C4-2B (cell line): Measurements from ENCODE around the gene HPDL.

Source experiments
- ZFX ChIP-seq: fragments of 450-650 bp; IDR thresholded peaks from 2 replicates; pipeline ENCODE4 v1.6.1; 2017
- TF ChIP-seq, protein P1 (sequence below): fragments of 450-650 bp; conservative IDR thresholded peaks from 2 replicates; pipeline ENCODE4 v1.5.1; 2017; ENCODE audit warnings: mild to moderate bottlenecking

DNA sequence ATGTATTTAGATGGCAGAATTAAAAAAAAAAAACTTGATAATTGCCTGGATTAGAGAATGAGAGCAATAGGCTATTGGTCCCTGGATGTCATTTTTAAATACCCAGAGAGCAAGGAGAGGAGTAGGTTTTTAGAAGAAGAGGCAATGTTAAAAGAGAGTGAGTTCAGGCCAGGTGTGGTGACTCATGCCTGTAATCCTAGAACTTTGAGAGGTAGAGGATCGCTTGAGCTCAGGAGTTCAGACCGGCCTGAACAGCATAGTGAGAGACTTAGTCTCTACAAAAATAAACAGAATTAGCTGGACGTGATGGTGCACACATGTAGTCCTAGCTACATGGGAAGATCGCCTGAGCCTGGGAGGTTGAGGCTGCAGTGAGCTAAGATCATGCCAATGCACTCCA lies 29.5 kb downstream of the HPDL start:
- TF ChIP-seq, protein P1, sequence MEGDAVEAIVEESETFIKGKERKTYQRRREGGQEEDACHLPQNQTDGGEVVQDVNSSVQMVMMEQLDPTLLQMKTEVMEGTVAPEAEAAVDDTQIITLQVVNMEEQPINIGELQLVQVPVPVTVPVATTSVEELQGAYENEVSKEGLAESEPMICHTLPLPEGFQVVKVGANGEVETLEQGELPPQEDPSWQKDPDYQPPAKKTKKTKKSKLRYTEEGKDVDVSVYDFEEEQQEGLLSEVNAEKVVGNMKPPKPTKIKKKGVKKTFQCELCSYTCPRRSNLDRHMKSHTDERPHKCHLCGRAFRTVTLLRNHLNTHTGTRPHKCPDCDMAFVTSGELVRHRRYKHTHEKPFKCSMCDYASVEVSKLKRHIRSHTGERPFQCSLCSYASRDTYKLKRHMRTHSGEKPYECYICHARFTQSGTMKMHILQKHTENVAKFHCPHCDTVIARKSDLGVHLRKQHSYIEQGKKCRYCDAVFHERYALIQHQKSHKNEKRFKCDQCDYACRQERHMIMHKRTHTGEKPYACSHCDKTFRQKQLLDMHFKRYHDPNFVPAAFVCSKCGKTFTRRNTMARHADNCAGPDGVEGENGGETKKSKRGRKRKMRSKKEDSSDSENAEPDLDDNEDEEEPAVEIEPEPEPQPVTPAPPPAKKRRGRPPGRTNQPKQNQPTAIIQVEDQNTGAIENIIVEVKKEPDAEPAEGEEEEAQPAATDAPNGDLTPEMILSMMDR, result no peak
- no peak for TF ChIP-seq ZFX
